ENCODE measurements around the gene MACROD2. TPM values are rescaled to one million over a fixed set of nuclear protein-coding genes. Genes with fewer than 3 reads are reported as not detected.

Gene MACROD2
- total RNA-seq, 5 donors from 2014 or later (not counting 1 experiment from before 2014, with no cell fraction given) = 0.23 to 1.3 (median 0.51) TPM; not detected in 2

GRCh38 chr20:15618110-15618509 lies 1622.8 kb downstream of the MACROD2 start:
- no peaks in the 10 kb centered on the region for H3K36me3 Mint-ChIP-seq
- H3K9me3 Mint-ChIP-seq = peaks cover 0 to 11% (median 2%) of the 10 kb centered on the region in 3 donors
- Histone ChIP-seq H3K36me3 (ENCODE audit: control insufficient read depth in 2 of 2, extremely low read depth in 1 of 2, insufficient read depth in 1 of 2, low read length in 1 of 2) (no peaks in the 10 kb centered on the region), H3K27me3 (replicated peaks in 1 of 2; ENCODE audit: control insufficient read depth in 2 of 2, extremely low read depth in 1 of 2, insufficient read depth in 2 of 2, low read length in 1 of 2) (no peaks in the 10 kb centered on the region), H3K9me3 (no peaks in the 10 kb centered on the region), H3K4me1 (ENCODE audit: control insufficient read depth in 1 of 2, extremely low read depth in 1 of 2, insufficient read depth in 2 of 2, low read length in 2 of 2) (no peaks in the 10 kb centered on the region), H3K4me3 (ENCODE audit: control insufficient read depth in 1 of 2, extremely low read depth in 1 of 2, low read length in 1 of 2) (no peak overlapping the region), H3K27ac (ENCODE audit: low read length) (no peak overlapping the region)
- H3K4me3 Mint-ChIP-seq = no peak overlapping the region
- ATAC-seq (replicated peaks in 1 of 4) (no peak), DNase-seq (no peak)
- WGBS (ENCODE audit: insufficient coverage) = 60% methylated on average over 1 of the region's 2 CpGs
- H3K27me3 Mint-ChIP-seq = no peaks in the 10 kb centered on the region
- no peaks in the 10 kb centered on the region for H3K4me1 Mint-ChIP-seq
- CTCF ChIA-PET = no interaction called here
- no peak overlapping the region for H3K27ac Mint-ChIP-seq
- POLR2A ChIA-PET = no interaction called here

GRCh38 chr20:15618912-15619311 lies 1623.6 kb downstream of the MACROD2 start:
- DNase-seq (no peak), ATAC-seq (replicated peaks in 1 of 4) (no peak)
- no peaks in the 10 kb centered on the region for H3K4me1 Mint-ChIP-seq
- H3K36me3 ChIP-seq (ENCODE audit: control insufficient read depth in 2 of 2, extremely low read depth in 1 of 2, insufficient read depth in 1 of 2, low read length in 1 of 2) = no peaks in the 10 kb centered on the region
- H3K36me3 Mint-ChIP-seq = no peaks in the 10 kb centered on the region
- ChIA-PET CTCF (no interaction called here), POLR2A (no interaction called here)
- H3K27me3 Mint-ChIP-seq = no peaks in the 10 kb centered on the region
- no peak overlapping the region for H3K4me3 Mint-ChIP-seq
- H3K9me3 Mint-ChIP-seq = peaks cover 0 to 11% (median 2%) of the 10 kb centered on the region in 3 donors
- H3K4me3 ChIP-seq (ENCODE audit: control insufficient read depth in 1 of 2, extremely low read depth in 1 of 2, low read length in 1 of 2) = no peak overlapping the region
- no peaks in the 10 kb centered on the region for H3K27me3 ChIP-seq (replicated peaks in 1 of 2; ENCODE audit: control insufficient read depth in 2 of 2, extremely low read depth in 1 of 2, insufficient read depth in 2 of 2, low read length in 1 of 2)
- WGBS (ENCODE audit: insufficient coverage) = 80% methylated on average over 1 of the region's 5 CpGs
- H3K9me3 ChIP-seq = no peaks in the 10 kb centered on the region
- no peak overlapping the region for H3K27ac ChIP-seq (ENCODE audit: low read length)
- no peaks in the 10 kb centered on the region for H3K4me1 ChIP-seq (ENCODE audit: control insufficient read depth in 1 of 2, extremely low read depth in 1 of 2, insufficient read depth in 2 of 2, low read length in 2 of 2)
- H3K27ac Mint-ChIP-seq = no peak overlapping the region

GRCh38 chr20:15619341-15619740 lies 1624.0 kb downstream of the MACROD2 start:
- POLR2A ChIA-PET = no interaction called here
- CTCF ChIA-PET = no interaction called here
- no peaks in the 10 kb centered on the region for H3K27me3 Mint-ChIP-seq
- ATAC-seq (replicated peaks in 1 of 4) = no peak
- H3K4me1 ChIP-seq (ENCODE audit: control insufficient read depth in 1 of 2, extremely low read depth in 1 of 2, insufficient read depth in 2 of 2, low read length in 2 of 2) = no peaks in the 10 kb centered on the region
- H3K36me3 ChIP-seq (ENCODE audit: control insufficient read depth in 2 of 2, extremely low read depth in 1 of 2, insufficient read depth in 1 of 2, low read length in 1 of 2) = no peaks in the 10 kb centered on the region
- no peak overlapping the region for H3K4me3 Mint-ChIP-seq
- no peaks in the 10 kb centered on the region for H3K27me3 ChIP-seq (replicated peaks in 1 of 2; ENCODE audit: control insufficient read depth in 2 of 2, extremely low read depth in 1 of 2, insufficient read depth in 2 of 2, low read length in 1 of 2)
- no CpG with 5 or more reads among the region's 4 CpGs for WGBS (ENCODE audit: insufficient coverage)
- H3K36me3 Mint-ChIP-seq = no peaks in the 10 kb centered on the region
- no peaks in the 10 kb centered on the region for H3K4me1 Mint-ChIP-seq
- no peak overlapping the region for H3K4me3 ChIP-seq (ENCODE audit: control insufficient read depth in 1 of 2, extremely low read depth in 1 of 2, low read length in 1 of 2)
- H3K27ac Mint-ChIP-seq = no peak overlapping the region
- no peaks in the 10 kb centered on the region for H3K9me3 ChIP-seq
- no peak overlapping the region for H3K27ac ChIP-seq (ENCODE audit: low read length)
- H3K9me3 Mint-ChIP-seq = peaks cover 0 to 11% (median 2%) of the 10 kb centered on the region in 3 donors
- DNase-seq = no peak

GRCh38 chr20:15619816-15620215 lies 1624.5 kb downstream of the MACROD2 start:
- ChIA-PET CTCF (no interaction called here), POLR2A (interaction anchor here in 1 of 2 donors (0.8 kb wide), 1 partner anchor 10 kb away, joined by 4 read pairs; no protein-coding TSS in a partner anchor)
- Mint-ChIP-seq H3K9me3 (peaks cover 0 to 11% (median 2%) of the 10 kb centered on the region in 3 donors), H3K36me3 (no peaks in the 10 kb centered on the region), H3K4me1 (no peaks in the 10 kb centered on the region), H3K27me3 (no peaks in the 10 kb centered on the region), H3K27ac (no peak overlapping the region), H3K4me3 (no peak overlapping the region)
- H3K9me3 ChIP-seq = no peaks in the 10 kb centered on the region
- no peaks in the 10 kb centered on the region for H3K27me3 ChIP-seq (replicated peaks in 1 of 2; ENCODE audit: control insufficient read depth in 2 of 2, extremely low read depth in 1 of 2, insufficient read depth in 2 of 2, low read length in 1 of 2)
- 85% methylated on average over 6 of the region's 6 CpGs for WGBS (ENCODE audit: insufficient coverage)
- H3K4me1 ChIP-seq (ENCODE audit: control insufficient read depth in 1 of 2, extremely low read depth in 1 of 2, insufficient read depth in 2 of 2, low read length in 2 of 2) = no peaks in the 10 kb centered on the region
- no peak for DNase-seq
- H3K4me3 ChIP-seq (ENCODE audit: control insufficient read depth in 1 of 2, extremely low read depth in 1 of 2, low read length in 1 of 2) = no peak overlapping the region
- no peak overlapping the region for H3K27ac ChIP-seq (ENCODE audit: low read length)
- no peak for ATAC-seq (replicated peaks in 1 of 4)
- no peaks in the 10 kb centered on the region for H3K36me3 ChIP-seq (ENCODE audit: control insufficient read depth in 2 of 2, extremely low read depth in 1 of 2, insufficient read depth in 1 of 2, low read length in 1 of 2)

- no peaks in the 10 kb centered on the region for H3K27me3 ChIP-seq (replicated peaks in 1 of 2; ENCODE audit: control insufficient read depth in 2 of 2, extremely low read depth in 1 of 2, insufficient read depth in 2 of 2, low read length in 1 of 2)
- no peaks in the 10 kb centered on the region for H3K36me3 ChIP-seq (ENCODE audit: control insufficient read depth in 2 of 2, extremely low read depth in 1 of 2, insufficient read depth in 1 of 2, low read length in 1 of 2)
- no peak overlapping the region for H3K4me3 Mint-ChIP-seq
- ChIA-PET POLR2A (no interaction called here), CTCF (no interaction called here)
- H3K9me3 ChIP-seq = no peaks in the 10 kb centered on the region
- H3K9me3 Mint-ChIP-seq = peaks cover 5 to 15% (median 5%) of the 10 kb centered on the region in 3 donors
- no peak overlapping the region for H3K27ac ChIP-seq (ENCODE audit: low read length)
- no peak overlapping the region for H3K4me3 ChIP-seq (ENCODE audit: control insufficient read depth in 1 of 2, extremely low read depth in 1 of 2, low read length in 1 of 2)
- no peak overlapping the region for H3K27ac Mint-ChIP-seq
- DNase-seq (no peak), ATAC-seq (replicated peaks in 1 of 4) (no peak)
- H3K4me1 ChIP-seq (ENCODE audit: control insufficient read depth in 1 of 2, extremely low read depth in 1 of 2, insufficient read depth in 2 of 2, low read length in 2 of 2) = no peaks in the 10 kb centered on the region
- no peaks in the 10 kb centered on the region for H3K27me3 Mint-ChIP-seq
- H3K36me3 Mint-ChIP-seq = no peaks in the 10 kb centered on the region
- WGBS (ENCODE audit: insufficient coverage) = 73% methylated on average over 2 of the region's 6 CpGs
- no peaks in the 10 kb centered on the region for H3K4me1 Mint-ChIP-seq
Observed at GRCh38 chr20:15622368-15622767, 1627.1 kb downstream of the MACROD2 start.

- Histone ChIP-seq H3K27me3 (replicated peaks in 1 of 2; ENCODE audit: control insufficient read depth in 2 of 2, extremely low read depth in 1 of 2, insufficient read depth in 2 of 2, low read length in 1 of 2) (no peaks in the 10 kb centered on the region), H3K36me3 (ENCODE audit: control insufficient read depth in 2 of 2, extremely low read depth in 1 of 2, insufficient read depth in 1 of 2, low read length in 1 of 2) (no peaks in the 10 kb centered on the region), H3K4me1 (ENCODE audit: control insufficient read depth in 1 of 2, extremely low read depth in 1 of 2, insufficient read depth in 2 of 2, low read length in 2 of 2) (no peaks in the 10 kb centered on the region), H3K27ac (ENCODE audit: low read length) (no peak overlapping the region), H3K4me3 (ENCODE audit: control insufficient read depth in 1 of 2, extremely low read depth in 1 of 2, low read length in 1 of 2) (no peak overlapping the region), H3K9me3 (no peaks in the 10 kb centered on the region)
- ATAC-seq (replicated peaks in 1 of 4) (no peak), DNase-seq (no peak)
- CTCF ChIA-PET = no interaction called here
- Mint-ChIP-seq H3K36me3 (no peaks in the 10 kb centered on the region), H3K27me3 (no peaks in the 10 kb centered on the region), H3K9me3 (peaks cover 5 to 12% (median 5%) of the 10 kb centered on the region in 3 donors), H3K27ac (no peak overlapping the region), H3K4me1 (no peaks in the 10 kb centered on the region), H3K4me3 (no peak overlapping the region)
- POLR2A ChIA-PET = no interaction called here
- WGBS (ENCODE audit: insufficient coverage) = 80% methylated on average over 1 of the region's 2 CpGs
Observed at GRCh38 chr20:15623215-15623614, 1627.9 kb downstream of the MACROD2 start.

GRCh38 chr20:15625981-15626380 lies 1630.7 kb downstream of the MACROD2 start:
- H3K4me3 ChIP-seq (ENCODE audit: control insufficient read depth in 1 of 2, extremely low read depth in 1 of 2, low read length in 1 of 2) = no peak overlapping the region
- H3K27me3 ChIP-seq (replicated peaks in 1 of 2; ENCODE audit: control insufficient read depth in 2 of 2, extremely low read depth in 1 of 2, insufficient read depth in 2 of 2, low read length in 1 of 2) = no peaks in the 10 kb centered on the region
- DNase-seq (no peak), ATAC-seq (replicated peaks in 1 of 4) (no peak)
- ChIA-PET CTCF (interaction anchor here in 1 of 2 donors (0.6 kb wide), 1 partner anchor 62 kb away, joined by 7 read pairs; no protein-coding TSS in a partner anchor), POLR2A (interaction anchor here in 1 of 2 donors (0.7 kb wide), 1 partner anchor 550 kb away, joined by 3 read pairs; no protein-coding TSS in a partner anchor)
- no peaks in the 10 kb centered on the region for H3K4me1 ChIP-seq (ENCODE audit: control insufficient read depth in 1 of 2, extremely low read depth in 1 of 2, insufficient read depth in 2 of 2, low read length in 2 of 2)
- peaks cover 5 to 12% (median 7%) of the 10 kb centered on the region in 3 donors for H3K9me3 Mint-ChIP-seq
- H3K27ac Mint-ChIP-seq = no peak overlapping the region
- no peaks in the 10 kb centered on the region for H3K27me3 Mint-ChIP-seq
- no peaks in the 10 kb centered on the region for H3K36me3 ChIP-seq (ENCODE audit: control insufficient read depth in 2 of 2, extremely low read depth in 1 of 2, insufficient read depth in 1 of 2, low read length in 1 of 2)
- no peaks in the 10 kb centered on the region for H3K4me1 Mint-ChIP-seq
- H3K36me3 Mint-ChIP-seq = no peaks in the 10 kb centered on the region
- H3K9me3 ChIP-seq = no peaks in the 10 kb centered on the region
- H3K4me3 Mint-ChIP-seq = no peak overlapping the region
- WGBS (ENCODE audit: insufficient coverage) = 100% methylated on average over 1 of the region's 2 CpGs
- no peak overlapping the region for H3K27ac ChIP-seq (ENCODE audit: low read length)

All from T-cell (primary cell).